Fibroblast of lung (primary cell): ENCODE results near the gene CDC5L.

Experiments used
- EZH2 ChIP-seq: IDR thresholded peaks from 2 replicates; pipeline ENCODE4 v1.5.1; 2012; ENCODE audit warnings: low read length, control low read depth, mild to moderate bottlenecking; ENCODE audit errors: missing control alignments
- TF ChIP-seq, protein P1 (sequence below), 2 donors: IDR thresholded peaks in 1 of 2; conservative IDR thresholded peaks in 1 of 2; 1 replicate in 1 of 2; 2 replicates in 1 of 2; pipeline ENCODE4 v1.5.1; 2011 to 2012; ENCODE audit warnings: low read length in 2 of 2, control low read depth in 1 of 2, inconsistent platforms in 1 of 2, low read depth in 1 of 2, mild to moderate bottlenecking in 1 of 2

DNA sequence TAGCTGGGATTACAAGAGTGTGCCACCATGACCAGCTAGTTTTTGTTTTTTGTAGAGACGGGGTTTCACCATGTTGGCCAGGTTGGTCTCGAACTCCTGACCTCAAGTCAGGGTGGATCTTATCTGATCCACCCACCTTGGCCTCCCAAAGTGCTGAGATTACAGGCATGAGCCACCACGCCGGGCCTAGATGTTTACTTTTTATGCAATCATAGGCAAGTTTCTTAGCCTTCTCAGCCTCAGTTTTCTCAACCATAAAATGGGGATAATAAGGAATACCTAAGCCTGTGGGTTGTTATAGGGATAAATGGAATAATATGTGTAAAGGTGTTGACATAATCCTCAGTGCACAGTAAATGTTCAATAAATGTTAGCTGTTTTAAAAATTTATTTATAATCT lies 35.2 kb upstream of the CDC5L start:
- TF ChIP-seq, protein P1, sequence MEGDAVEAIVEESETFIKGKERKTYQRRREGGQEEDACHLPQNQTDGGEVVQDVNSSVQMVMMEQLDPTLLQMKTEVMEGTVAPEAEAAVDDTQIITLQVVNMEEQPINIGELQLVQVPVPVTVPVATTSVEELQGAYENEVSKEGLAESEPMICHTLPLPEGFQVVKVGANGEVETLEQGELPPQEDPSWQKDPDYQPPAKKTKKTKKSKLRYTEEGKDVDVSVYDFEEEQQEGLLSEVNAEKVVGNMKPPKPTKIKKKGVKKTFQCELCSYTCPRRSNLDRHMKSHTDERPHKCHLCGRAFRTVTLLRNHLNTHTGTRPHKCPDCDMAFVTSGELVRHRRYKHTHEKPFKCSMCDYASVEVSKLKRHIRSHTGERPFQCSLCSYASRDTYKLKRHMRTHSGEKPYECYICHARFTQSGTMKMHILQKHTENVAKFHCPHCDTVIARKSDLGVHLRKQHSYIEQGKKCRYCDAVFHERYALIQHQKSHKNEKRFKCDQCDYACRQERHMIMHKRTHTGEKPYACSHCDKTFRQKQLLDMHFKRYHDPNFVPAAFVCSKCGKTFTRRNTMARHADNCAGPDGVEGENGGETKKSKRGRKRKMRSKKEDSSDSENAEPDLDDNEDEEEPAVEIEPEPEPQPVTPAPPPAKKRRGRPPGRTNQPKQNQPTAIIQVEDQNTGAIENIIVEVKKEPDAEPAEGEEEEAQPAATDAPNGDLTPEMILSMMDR (conservative IDR thresholded peaks at IDR 0.05 in 1 of 2, IDR thresholded peaks at IDR 0.05 in 1 of 2; ENCODE audit: low read depth in 1 of 2, low read length in 2 of 2), result no peak
- TF ChIP-seq EZH2, result no peak
